HepG2 (cell line): ENCODE measurements around the gene ZNF507. TPM values are rescaled to one million over a fixed set of nuclear protein-coding genes. Genes with fewer than 3 reads are reported as not detected.
A peak's percentile ranks its signal among the peaks of the same experiment; 100 is the strongest.

ENCODE experiments used
- CTCF ChIP-seq: sonication (generic); formaldehyde crosslinking; IDR thresholded peaks from 2 replicates; pipeline ENCODE4 v1.5.0; 2020; ENCODE audit warnings: mild to moderate bottlenecking, missing genetic modification reagents, moderate library complexity
- ELF1 ChIP-seq: sonication (generic); formaldehyde crosslinking; IDR thresholded peaks from 2 replicates; pipeline ENCODE4 v1.4.0; 2020; ENCODE audit warnings: missing genetic modification reagents
- GMEB2 ChIP-seq: IDR thresholded peaks from 2 replicates; pipeline ENCODE4 v1.6.1; 2016; ENCODE audit warnings: missing biosample characterization, missing genetic modification reagents, low read depth
- GRHL1 ChIP-seq: sonication (generic); formaldehyde crosslinking; conservative IDR thresholded peaks from 2 replicates; pipeline ENCODE4 v1.8.0; 2022; ENCODE audit warnings: missing genetic modification reagents
- HNF4G ChIP-seq, 2 experiments: sonication (generic) in 1 of 2; formaldehyde crosslinking in 1 of 2; IDR thresholded peaks; 2 replicates each; pipeline versions ENCODE4 v1.4.0 to v1.6.1; 2011 to 2020; ENCODE audit warnings: borderline replicate concordance in 2 of 2, low read depth in 2 of 2, mild to moderate bottlenecking in 2 of 2, low read length in 1 of 2, missing genetic modification reagents in 1 of 2, moderate library complexity in 1 of 2
- MATR3 ChIP-seq: sonication (generic); formaldehyde crosslinking; IDR thresholded peaks from 2 replicates; pipeline ENCODE4 v1.4.0; 2020; ENCODE audit warnings: missing genetic modification reagents
- PLSCR1 ChIP-seq: sonication (generic); formaldehyde crosslinking; IDR thresholded peaks from 2 replicates; pipeline ENCODE4 v1.5.0; 2020; ENCODE audit warnings: missing genetic modification reagents, mild to moderate bottlenecking, borderline replicate concordance
- PTBP1 ChIP-seq: fragments of 200-400 bp; formaldehyde crosslinking; IDR thresholded peaks from 2 replicates; pipeline ENCODE4 v1.6.1; 2018; ENCODE audit warnings: low read length, low read depth; ENCODE audit not compliant: poor library complexity, severe bottlenecking
- SCMH1 ChIP-seq: sonication (generic); formaldehyde crosslinking; IDR thresholded peaks from 2 replicates; pipeline ENCODE4 v1.9.0; 2021; ENCODE audit warnings: missing genetic modification reagents, mild to moderate bottlenecking, borderline replicate concordance
- SYNCRIP ChIP-seq: fragments of 200-400 bp; formaldehyde crosslinking; IDR thresholded peaks from 2 replicates; pipeline ENCODE4 v1.6.1; 2018; ENCODE audit warnings: mild to moderate bottlenecking, low read depth, low read length; ENCODE audit not compliant: insufficient read depth
- ZBTB26 ChIP-seq: IDR thresholded peaks from 2 replicates; pipeline ENCODE4 v1.6.1; 2016; ENCODE audit warnings: missing compliant biosample characterization, missing genetic modification reagents, borderline replicate concordance
- ZC3H4 ChIP-seq: sonication (generic); formaldehyde crosslinking; IDR thresholded peaks from 2 replicates; pipeline ENCODE4 v1.4.0; 2020; ENCODE audit warnings: missing genetic modification reagents, borderline replicate concordance
- ZNF232 ChIP-seq: sonication (generic); formaldehyde crosslinking; IDR thresholded peaks from 2 replicates; pipeline ENCODE4 v1.4.0; 2020; ENCODE audit warnings: missing genetic modification reagents, borderline replicate concordance
- ZNF280D ChIP-seq: sonication (generic); formaldehyde crosslinking; IDR thresholded peaks from 2 replicates; pipeline ENCODE4 v1.5.1; 2020; ENCODE audit warnings: mild to moderate bottlenecking, missing genetic modification reagents
- ZNF33B ChIP-seq: sonication (generic); formaldehyde crosslinking; IDR thresholded peaks from 2 replicates; pipeline ENCODE4 v1.5.1; 2020; ENCODE audit warnings: mild to moderate bottlenecking, missing genetic modification reagents
- polyA plus RNA-seq, 8 experiments: library from polyadenylated mRNA; depleted of rRNA in 3 of 8; stranded (reverse) in 7 of 8; unstranded in 1 of 8; fragments of >200 nt; fragmentation: Illumina TruSeq in 4 of 8; extraction: Trizol in 4 of 8; gene quantifications; 2 replicates each; pipeline versions ENCODE4 v1.2.1 to v1.2.3, GENCODE V29; 2011 to 2016; ENCODE audit warnings: low read depth in 4 of 8, missing spikeins in 1 of 8, mixed read lengths in 1 of 8; ENCODE audit not compliant: insufficient read depth in 1 of 8
- total RNA-seq, 5 experiments: library from RNA; depleted of rRNA; stranded (reverse); fragments of >200 nt; fragmentation: Illumina TruSeq; extraction: Trizol; gene quantifications; 2 replicates each; pipeline ENCODE4 v1.2.3, GENCODE V29; 2016; ENCODE audit warnings: low read depth in 1 of 5

Gene ZNF507
- total and polyA plus RNA-seq, 2 of the 13 experiments (the other 11 are each of a cell fraction or from before 2014, with no cell fraction given), result 7.3 to 10.9 TPM

- no peak for TF ChIP-seq GMEB2
- TF ChIP-seq ZNF232 (CRISPR knock-in tag), result peak; percentile 69; the same call in 1 of the 2 replicates
- TF ChIP-seq SYNCRIP, result no peak
- no peak for TF ChIP-seq ZNF33B (CRISPR knock-in tag)
- 0 out of 2 replicates have a peak, but pooled peaks have one; percentile 2 for TF ChIP-seq ELF1 (CRISPR knock-in tag)
- TF ChIP-seq SCMH1, result no peak
- TF ChIP-seq ZNF280D (CRISPR knock-in tag), result 0 out of 2 replicates have a peak, but pooled peaks have one; percentile 48
- no peak for TF ChIP-seq PLSCR1
- TF ChIP-seq HNF4G (IDR thresholded peaks at IDR 0.05; ENCODE audit: borderline replicate concordance, low read depth, low read length), result no peak
- TF ChIP-seq HNF4G (CRISPR knock-in tag; IDR thresholded peaks at IDR 0.05; ENCODE audit: borderline replicate concordance, low read depth), result peak; percentile 40; the same call in 1 of the 2 replicates
- TF ChIP-seq ZBTB26 (CRISPR knock-in tag), result no peak; the same call in 1 of the 2 replicates
- TF ChIP-seq MATR3 (CRISPR knock-in tag), result no peak
- no peak for TF ChIP-seq GRHL1 (CRISPR knock-in tag)
- no peak for TF ChIP-seq ZC3H4 (CRISPR knock-in tag)
- TF ChIP-seq CTCF (CRISPR knock-in tag), result peak; percentile 13; the same call in 1 of the 2 replicates
- TF ChIP-seq PTBP1, result peak; percentile 38
Observed at GRCh38 chr19:32345261-32346207, at the start of gene ZNF507 (continued).
